ENCODE results near the gene TMEM52. TPM values are rescaled to one million over a fixed set of nuclear protein-coding genes. Genes with fewer than 3 reads are reported as not detected.
"Not testable (repeated sequence)": the region's sequence is repeated elsewhere in the genome, so short reads cannot be mapped to it uniquely, and the experiment has no call there.

The TMEM52 gene
- total RNA-seq, 3 donors from 2014 or later: 2.4 to 3.5 (median 2.5) TPM

DNA sequence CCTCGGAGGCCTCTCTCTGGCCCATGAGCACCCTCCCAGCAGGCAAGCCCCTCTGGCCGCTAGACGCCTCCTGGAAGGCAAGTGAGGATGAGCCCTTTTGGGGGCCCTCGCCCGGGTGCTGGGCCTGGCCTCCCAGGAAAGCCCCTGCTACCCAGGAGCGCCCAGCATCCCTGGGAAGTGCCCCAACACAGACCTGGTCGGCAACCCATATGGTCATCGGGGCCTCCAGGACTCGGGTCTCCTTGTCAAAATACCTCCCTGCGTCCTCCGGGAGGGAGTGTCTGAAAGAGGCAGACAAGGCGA lies 21.0 kb upstream of the TMEM52 start:
- Mint-ChIP-seq H3K4me1 (ENCODE audit: low read depth) (peaks cover 5% of the 10 kb centered on the region), H3K9me3 (no peaks in the 10 kb centered on the region), H3K27me3 (ENCODE audit: low read depth) (peaks cover 4% of the 10 kb centered on the region), H3K36me3 (ENCODE audit: insufficient read depth) (no peaks in the 10 kb centered on the region), H3K4me3 (no peak overlapping the region)
- no peak for DNase-seq
- no peak for ATAC-seq

DNA sequence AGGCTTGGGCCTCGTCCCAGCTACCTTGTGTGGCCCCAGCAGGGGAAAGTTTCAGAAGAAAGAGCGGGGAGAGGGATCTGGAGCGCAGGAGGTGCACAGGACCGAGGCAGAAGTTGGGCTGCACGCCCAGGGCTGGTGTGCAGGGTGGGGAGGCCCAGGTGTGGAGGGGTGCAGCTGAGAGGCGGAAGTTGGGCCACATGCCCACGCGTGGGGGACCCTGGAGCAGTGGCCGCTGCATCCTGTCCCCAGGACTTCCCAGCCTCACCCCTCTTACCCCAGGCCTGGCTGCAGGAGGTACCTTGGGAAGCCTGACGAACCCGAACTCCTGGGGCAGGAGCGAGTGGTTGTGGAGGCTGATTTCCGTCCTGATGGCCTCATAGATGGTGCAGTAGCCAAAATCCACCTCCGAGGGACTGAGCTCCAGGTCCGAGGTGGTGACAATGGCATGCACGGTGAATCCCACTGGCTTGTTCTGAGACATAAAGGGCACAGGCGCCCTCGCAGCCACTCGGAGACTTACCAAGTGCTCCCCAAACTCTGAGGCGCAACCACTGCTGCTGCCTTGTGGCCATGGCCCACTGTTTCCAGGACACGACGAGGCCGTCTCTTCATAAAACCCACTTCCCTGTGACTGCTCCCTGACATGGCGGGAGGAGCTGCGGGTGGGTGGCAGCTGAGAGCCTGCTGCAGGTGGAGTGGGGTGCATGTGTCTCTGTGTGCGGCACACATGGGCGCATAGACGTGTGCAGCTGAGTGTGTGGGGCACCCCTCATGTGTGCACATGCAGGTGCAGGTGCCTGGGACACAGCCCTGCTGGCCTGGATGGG lies 20.4 kb upstream of the TMEM52 start:
- ATAC-seq: no peak
- Mint-ChIP-seq H3K4me3 (no peak overlapping the region), H3K9me3 (no peaks in the 10 kb centered on the region), H3K4me1 (ENCODE audit: low read depth) (peaks cover 5% of the 10 kb centered on the region), H3K27me3 (ENCODE audit: low read depth) (peaks cover 4% of the 10 kb centered on the region), H3K36me3 (ENCODE audit: insufficient read depth) (no peaks in the 10 kb centered on the region)
- DNase-seq: no peak

DNA sequence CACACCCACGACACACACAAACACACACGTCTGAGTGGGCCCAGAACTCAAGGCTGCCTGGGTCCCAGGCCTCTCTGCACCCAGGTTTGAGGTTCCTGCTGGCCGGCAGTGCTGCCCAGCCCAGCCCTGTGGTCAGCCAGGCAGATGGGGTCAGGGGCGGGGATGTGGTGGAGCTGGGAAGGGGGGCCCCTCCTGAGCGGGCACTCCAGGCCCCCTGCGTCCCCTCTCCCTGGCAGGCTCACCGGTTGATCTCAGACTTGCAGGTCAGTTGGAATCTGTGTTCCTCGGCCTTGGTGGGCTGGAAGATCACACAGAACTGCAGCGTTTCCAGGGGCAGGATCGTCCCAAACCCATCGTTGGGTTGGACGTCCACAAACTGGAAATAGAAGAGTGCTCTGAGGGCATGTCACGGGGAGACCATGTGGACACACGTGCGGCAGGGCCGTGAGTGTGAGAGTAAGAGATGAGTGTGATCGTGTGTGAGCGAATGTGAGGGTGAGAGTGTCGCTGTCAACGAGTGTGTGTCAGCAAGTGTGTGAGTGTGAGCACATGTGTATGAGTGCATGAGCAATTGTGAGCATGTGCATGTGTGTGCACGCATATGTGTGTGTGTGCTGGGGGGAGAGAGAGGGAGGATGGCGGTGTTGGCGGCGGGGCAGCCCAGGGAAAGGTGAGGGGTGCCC lies 19.7 kb upstream of the TMEM52 start:
- no peak for DNase-seq
- H3K4me1 Mint-ChIP-seq (ENCODE audit: low read depth): no peaks in the 10 kb centered on the region
- peaks cover 3% of the 10 kb centered on the region for H3K27me3 Mint-ChIP-seq (ENCODE audit: low read depth)
- ATAC-seq: no peak
- no peaks in the 10 kb centered on the region for H3K36me3 Mint-ChIP-seq (ENCODE audit: insufficient read depth)
- H3K9me3 Mint-ChIP-seq: no peaks in the 10 kb centered on the region
- H3K4me3 Mint-ChIP-seq: no peak overlapping the region

DNA sequence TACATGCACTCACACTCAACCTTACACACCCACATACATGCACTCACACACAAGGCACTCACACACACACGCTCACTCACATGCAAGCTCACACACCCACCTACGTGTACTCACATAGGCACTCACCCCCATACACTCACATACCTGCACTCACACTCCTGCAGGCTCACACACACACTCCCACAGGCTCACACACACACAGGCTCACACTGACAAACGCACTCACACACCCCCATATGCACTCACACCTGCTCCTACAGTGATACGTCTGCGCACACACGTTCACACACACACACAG lies 19.1 kb upstream of the TMEM52 start:
- H3K9me3 Mint-ChIP-seq: no peaks in the 10 kb centered on the region
- DNase-seq (no peak), ATAC-seq (no peak)
- peaks cover 3% of the 10 kb centered on the region for H3K27me3 Mint-ChIP-seq (ENCODE audit: low read depth)
- H3K36me3 Mint-ChIP-seq (ENCODE audit: insufficient read depth): no peaks in the 10 kb centered on the region
- H3K4me1 Mint-ChIP-seq (ENCODE audit: low read depth): no peaks in the 10 kb centered on the region
- no peak overlapping the region for H3K4me3 Mint-ChIP-seq

DNA sequence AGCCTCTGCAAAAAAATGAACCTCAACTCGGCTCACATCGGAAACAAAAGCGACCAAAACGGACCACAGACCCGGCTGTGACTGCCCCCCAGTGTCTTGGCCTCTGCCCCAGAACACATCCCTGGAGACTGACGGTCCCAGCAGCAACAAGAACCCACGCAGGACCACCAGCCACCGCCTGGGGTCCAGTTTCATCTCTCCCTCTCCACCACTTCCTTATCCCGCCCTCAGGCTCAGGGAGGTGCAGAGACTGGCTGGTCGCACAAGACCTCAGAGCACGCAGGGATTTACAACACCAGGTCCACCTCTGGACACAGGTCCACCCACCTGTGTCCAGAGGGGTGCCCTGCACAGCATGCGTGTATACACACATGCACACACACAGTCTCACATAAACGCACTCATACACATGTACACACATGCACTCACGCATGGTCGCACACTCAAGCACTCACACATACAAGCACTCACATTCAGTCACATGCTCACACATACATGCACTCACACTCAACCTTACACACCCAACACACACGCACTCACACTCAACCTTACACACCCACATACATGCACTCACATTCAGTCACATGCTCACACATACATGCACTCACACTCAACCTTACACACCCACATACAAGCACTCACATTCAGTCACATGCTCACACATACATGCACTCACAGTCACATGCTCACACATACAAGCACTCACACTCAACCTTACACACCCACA lies 18.6 kb upstream of the TMEM52 start:
- peaks cover 3% of the 10 kb centered on the region for H3K27me3 Mint-ChIP-seq (ENCODE audit: low read depth)
- no peaks in the 10 kb centered on the region for H3K4me1 Mint-ChIP-seq (ENCODE audit: low read depth)
- DNase-seq (no peak), ATAC-seq (no peak)
- H3K36me3 Mint-ChIP-seq (ENCODE audit: insufficient read depth): no peaks in the 10 kb centered on the region
- H3K4me3 Mint-ChIP-seq: no peak overlapping the region
- no peaks in the 10 kb centered on the region for H3K9me3 Mint-ChIP-seq

DNA sequence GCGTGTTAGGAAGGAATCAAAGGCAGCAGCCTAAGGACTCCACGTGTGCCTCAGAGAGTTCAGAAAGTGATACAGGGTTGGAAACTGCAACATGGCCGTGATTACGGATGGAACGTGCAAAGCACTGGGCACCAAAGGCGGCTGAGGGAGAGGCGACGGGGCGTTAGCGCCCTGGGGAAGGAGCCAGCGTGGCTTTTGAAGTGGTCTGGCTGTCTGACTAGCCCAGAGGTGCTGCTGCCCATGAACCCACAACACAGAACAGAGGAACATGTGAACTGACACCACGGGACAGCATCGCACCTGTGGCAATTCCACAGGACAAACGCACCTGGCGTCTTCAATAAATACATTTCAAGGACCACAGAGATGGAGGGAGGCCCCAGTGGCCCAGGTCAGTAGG lies 18.0 kb upstream of the TMEM52 start:
- H3K4me3 Mint-ChIP-seq: no peak overlapping the region
- H3K27me3 Mint-ChIP-seq (ENCODE audit: low read depth): peaks cover 3% of the 10 kb centered on the region
- H3K9me3 Mint-ChIP-seq: no peaks in the 10 kb centered on the region
- no peaks in the 10 kb centered on the region for H3K36me3 Mint-ChIP-seq (ENCODE audit: insufficient read depth)
- no peak for ATAC-seq
- H3K4me1 Mint-ChIP-seq (ENCODE audit: low read depth): no peaks in the 10 kb centered on the region
- DNase-seq: no peak

DNA sequence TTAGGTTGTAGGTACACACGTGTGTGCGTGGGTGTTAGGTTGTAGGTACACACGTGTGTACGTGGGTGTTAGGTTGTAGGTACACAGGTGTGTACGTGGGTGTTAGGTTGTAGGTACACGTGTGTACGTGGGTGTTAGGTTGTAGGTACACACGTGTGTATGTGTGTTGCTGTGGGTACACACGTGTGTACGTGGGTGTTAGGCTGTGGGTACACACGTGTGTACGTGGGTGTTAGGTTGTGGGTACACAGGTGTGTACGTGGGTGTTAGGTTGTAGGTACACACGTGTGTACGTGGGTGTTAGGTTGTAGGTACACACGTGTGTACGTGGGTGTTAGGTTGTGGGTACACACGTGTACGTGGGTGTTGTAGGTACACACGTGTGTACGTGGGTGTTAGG lies 15.8 kb upstream of the TMEM52 start:
- not testable (repeated sequence) for ATAC-seq; H3K4me3 Mint-ChIP-seq; H3K27me3 Mint-ChIP-seq (ENCODE audit: low read depth); DNase-seq; H3K36me3 Mint-ChIP-seq (ENCODE audit: insufficient read depth); H3K9me3 Mint-ChIP-seq; H3K4me1 Mint-ChIP-seq (ENCODE audit: low read depth)

DNA sequence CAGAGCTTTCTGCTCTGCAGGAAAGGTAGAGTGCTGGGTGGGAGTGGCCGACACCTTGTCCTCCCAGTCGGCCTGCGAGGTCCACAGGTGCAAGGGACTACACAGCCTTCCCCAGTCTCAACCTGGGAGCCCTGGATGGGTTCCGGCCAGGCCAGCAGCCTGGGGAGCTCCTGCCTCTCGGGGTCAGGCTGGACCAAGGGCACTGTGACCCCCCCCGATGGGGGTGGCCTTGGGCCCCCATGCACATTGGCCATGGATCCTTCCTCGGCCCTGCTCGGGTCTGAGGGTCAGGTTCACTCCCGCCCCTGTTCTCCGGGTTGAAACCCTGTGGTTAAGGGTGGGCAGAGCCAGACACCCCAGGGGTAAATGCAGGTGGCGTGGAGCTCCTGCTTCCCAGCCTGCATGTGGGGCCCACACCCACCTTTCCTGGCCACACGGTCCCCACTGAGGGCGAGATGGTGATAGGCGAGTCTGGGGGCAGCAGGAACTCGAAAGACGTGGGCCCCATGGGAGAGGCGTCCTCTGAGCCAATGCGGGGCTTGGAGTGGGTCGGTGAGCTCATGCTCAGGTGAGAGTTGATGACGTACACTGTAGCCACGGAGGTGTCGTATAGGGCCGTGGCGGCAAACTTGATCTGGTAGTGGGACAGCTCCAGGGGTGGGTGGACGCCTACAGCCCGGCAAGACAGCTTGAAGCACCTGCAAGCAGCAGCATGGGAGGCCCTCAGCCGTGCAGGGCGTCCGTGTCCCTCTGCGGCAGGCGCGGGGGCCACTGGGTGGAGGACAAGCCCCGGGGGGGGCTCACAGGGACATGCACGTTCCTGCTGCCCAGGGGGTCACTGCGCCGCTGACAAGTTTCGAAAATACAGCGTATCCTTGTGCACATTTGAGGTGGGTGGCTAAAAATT lies 10.8 kb upstream of the TMEM52 start:
- ATAC-seq (no peak), DNase-seq (no peak)
- Mint-ChIP-seq H3K36me3 (ENCODE audit: insufficient read depth) (no peaks in the 10 kb centered on the region), H3K4me1 (ENCODE audit: low read depth) (no peaks in the 10 kb centered on the region), H3K27me3 (ENCODE audit: low read depth) (no peaks in the 10 kb centered on the region), H3K4me3 (no peak overlapping the region), H3K9me3 (no peaks in the 10 kb centered on the region)

DNA sequence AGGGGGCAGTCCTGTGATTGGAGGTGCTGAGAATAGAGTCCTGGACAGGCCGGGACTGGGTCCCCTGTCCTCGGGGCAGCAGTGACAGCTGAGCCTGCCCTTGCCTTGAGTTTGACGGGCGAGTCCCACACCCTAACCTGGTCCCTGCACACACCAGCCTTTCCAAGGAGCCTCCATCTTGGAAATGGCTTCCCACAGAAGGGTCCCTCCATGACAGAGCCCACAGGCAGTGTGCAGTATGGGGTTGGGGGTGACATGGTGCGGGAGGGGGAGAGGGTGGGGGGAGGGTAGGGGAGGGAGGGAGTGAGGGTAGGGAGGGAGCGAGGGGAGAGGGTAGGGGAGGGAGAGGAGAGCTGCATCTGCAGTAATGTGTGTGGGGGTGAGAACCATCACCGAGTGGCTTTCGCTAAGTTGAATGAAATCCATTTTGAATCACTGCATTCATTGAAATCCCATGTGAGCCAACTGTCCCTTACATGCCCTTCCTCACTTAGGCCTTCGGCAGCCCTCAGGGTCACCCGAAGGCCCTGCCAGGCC lies 10.1 kb upstream of the TMEM52 start:
- ATAC-seq (no peak), DNase-seq (no peak)
- no peaks in the 10 kb centered on the region for H3K9me3 Mint-ChIP-seq
- H3K36me3 Mint-ChIP-seq (ENCODE audit: insufficient read depth): no peaks in the 10 kb centered on the region
- H3K27me3 Mint-ChIP-seq (ENCODE audit: low read depth): no peaks in the 10 kb centered on the region
- no peaks in the 10 kb centered on the region for H3K4me1 Mint-ChIP-seq (ENCODE audit: low read depth)
- no peak overlapping the region for H3K4me3 Mint-ChIP-seq

DNA sequence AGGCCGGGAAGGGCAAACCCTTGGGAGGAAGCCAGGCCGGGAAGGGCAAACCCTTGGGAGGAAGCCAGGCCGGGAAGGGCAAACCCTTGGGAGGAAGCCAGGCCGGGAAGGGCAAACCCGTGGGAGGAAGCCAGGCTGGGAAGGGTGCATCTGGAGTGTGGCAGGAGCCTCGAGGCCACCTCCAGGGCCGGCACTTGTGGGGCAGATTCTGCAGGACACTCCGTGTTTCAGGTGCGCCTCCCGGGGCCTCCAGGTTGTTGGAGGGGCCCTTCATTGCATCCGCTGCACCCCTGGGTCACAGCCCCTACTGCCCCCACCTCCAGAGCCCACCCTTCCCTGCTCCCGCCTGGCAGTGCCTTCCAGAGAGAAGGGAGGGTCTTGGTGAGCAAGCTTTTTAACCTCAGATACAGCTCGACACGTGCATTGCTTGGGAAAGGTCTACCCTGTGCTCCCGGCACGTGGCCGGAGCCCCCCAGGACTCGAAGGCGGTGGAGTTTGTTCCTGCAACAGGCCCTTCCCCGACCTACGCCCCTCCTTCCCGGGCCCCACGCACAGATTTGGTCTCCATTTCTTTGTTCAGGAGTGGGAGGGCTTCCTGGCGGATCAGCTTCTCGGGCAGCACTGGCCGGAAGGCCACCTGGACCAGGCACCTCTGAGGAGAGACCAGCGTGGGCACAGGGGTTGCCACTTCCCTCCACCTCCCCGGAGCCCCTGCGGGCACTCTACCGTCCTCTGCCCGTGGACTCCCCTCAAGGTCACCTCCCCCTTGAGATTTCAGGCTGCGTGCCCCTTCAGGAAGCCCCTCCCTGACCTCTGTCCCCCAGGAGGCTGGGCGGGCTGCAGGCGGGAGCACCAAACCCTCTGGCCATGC lies 9.4 kb upstream of the TMEM52 start:
- no peak for DNase-seq

DNA sequence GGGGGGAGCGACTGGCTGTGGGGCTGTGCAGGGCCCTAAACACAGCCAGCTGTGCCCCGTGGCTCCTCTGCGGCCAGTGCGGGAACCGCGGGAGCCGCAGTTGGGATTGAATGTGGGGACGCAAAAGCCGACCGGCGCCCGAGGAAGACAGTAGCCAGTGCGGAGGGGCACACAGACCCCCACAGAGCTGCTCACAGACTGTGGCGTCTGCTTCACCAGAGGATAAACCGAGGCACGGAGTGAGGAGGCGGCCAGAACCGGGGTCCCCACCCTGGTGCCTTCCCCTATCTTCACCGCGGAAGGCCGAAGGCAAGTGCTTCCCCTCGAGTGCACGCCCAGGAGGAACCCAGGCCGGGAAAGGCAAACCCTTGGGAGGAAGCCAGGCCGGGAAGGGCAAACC lies 8.7 kb upstream of the TMEM52 start:
- Mint-ChIP-seq H3K4me1 (ENCODE audit: low read depth) (no peaks in the 10 kb centered on the region), H3K36me3 (ENCODE audit: insufficient read depth) (no peaks in the 10 kb centered on the region), H3K9me3 (no peaks in the 10 kb centered on the region), H3K4me3 (no peak overlapping the region), H3K27me3 (ENCODE audit: low read depth) (no peaks in the 10 kb centered on the region)
- ATAC-seq (no peak), DNase-seq (no peak)

More for the DNA sequence above, 9.4 kb upstream of the TMEM52 start:
- no peak overlapping the region for H3K4me3 Mint-ChIP-seq
- no peaks in the 10 kb centered on the region for H3K4me1 Mint-ChIP-seq (ENCODE audit: low read depth)
- no peak for ATAC-seq
- H3K9me3 Mint-ChIP-seq: no peaks in the 10 kb centered on the region
- H3K36me3 Mint-ChIP-seq (ENCODE audit: insufficient read depth): no peaks in the 10 kb centered on the region
- H3K27me3 Mint-ChIP-seq (ENCODE audit: low read depth): no peaks in the 10 kb centered on the region

DNA sequence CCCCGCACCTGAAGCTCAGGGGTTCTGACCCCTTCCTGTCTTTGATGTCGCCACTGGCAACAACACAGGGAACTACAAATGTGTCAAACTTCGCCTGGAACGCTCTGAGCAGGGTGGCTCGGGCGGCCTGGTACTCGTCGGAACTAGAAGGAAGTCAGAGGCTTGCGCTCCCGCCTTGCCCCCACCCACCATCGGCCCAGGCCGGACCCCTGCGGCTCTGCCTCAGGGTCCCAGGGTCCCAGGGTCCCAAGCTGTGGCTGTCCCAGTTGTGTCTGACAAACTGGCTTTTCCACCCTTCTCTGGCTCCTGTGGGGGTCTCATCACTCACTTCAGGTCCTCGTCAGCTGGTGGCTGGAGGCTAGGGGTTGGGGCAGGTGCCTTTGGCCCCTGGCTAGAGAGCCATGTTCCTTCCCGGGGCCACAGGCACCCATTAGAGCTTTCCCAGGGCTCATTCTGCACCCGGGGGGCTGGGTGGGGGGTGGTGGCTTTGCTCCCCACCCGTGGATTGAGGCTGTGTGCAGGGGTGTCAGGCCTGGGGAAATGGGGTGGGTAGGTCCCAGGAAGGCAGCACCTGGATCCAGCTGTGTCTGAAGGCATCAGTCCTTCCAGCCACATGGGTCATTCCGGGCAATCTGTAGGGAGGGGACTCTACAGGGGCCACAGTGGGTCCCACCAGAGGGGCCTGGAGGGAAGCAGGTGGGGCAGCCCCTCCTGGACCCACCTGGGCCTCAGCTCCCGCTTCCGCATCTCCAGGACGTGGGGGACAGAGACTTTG lies 8.0 kb upstream of the TMEM52 start:
- Mint-ChIP-seq H3K36me3 (ENCODE audit: insufficient read depth) (no peaks in the 10 kb centered on the region), H3K4me1 (ENCODE audit: low read depth) (no peaks in the 10 kb centered on the region), H3K9me3 (no peaks in the 10 kb centered on the region)

DNA sequence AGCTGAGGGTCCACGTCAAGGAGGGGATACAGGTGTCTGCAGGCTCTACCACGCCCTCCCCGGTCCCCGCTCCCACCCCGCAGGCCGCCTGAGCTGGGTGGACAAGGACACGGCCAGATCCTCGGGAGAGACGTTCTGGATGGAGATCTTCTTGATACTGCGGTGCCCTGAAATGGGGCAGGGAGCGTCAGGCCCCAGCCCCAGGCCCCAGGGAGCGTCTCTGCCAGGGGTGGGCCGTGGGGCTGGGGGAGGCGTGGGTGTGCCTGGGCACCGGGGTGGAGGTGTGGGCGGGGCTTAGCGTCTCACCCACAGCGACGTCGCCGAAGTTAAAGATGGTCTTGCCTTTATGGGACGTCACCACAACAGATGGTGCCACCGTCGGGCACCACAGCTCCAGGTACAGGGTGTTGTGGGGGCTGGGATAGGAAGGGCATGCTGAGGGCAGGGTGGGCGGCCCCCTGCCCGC lies 7.3 kb upstream of the TMEM52 start:
- Mint-ChIP-seq H3K4me3 (no peak overlapping the region), H3K4me1 (ENCODE audit: low read depth) (no peaks in the 10 kb centered on the region), H3K9me3 (no peaks in the 10 kb centered on the region), H3K27me3 (ENCODE audit: low read depth) (no peaks in the 10 kb centered on the region), H3K36me3 (ENCODE audit: insufficient read depth) (no peaks in the 10 kb centered on the region)
- DNase-seq: no peak
- no peak for ATAC-seq

More for the DNA sequence above, 8.0 kb upstream of the TMEM52 start:
- H3K27me3 Mint-ChIP-seq (ENCODE audit: low read depth): no peaks in the 10 kb centered on the region
- no peak for DNase-seq
- no peak for ATAC-seq
- no peak overlapping the region for H3K4me3 Mint-ChIP-seq
